HG03066 (cell line): Measurements from ENCODE around the gene TNFRSF17.
A peak's percentile ranks its signal among the peaks of the same experiment; 100 is the strongest.
"Not testable (repeated sequence)": the region's sequence is repeated elsewhere in the genome, so short reads cannot be mapped to it uniquely, and the experiment has no call there.

Source experiments
- ATAC-seq: cut with Tn5 transposase; IDR thresholded peaks from one replicate; pipeline ENCODE4 v1.9.1; 2021; ENCODE audit warnings: low read depth; ENCODE audit not compliant: unreplicated experiment

TNFRSF17 gene

GRCh38 chr16:11964761-11965551, at the start of gene TNFRSF17:
Gene TNFRSF17 (plus strand): TSS chr16:11965210. CDS start chr16:11965325, 115 bp downstream.
- ATAC-seq = peak; percentile 65

- ATAC-seq = peak; percentile 75
Measured at GRCh38 chr16:11915644-11916523, 49.1 kb upstream of the TNFRSF17 start, which contains the start of gene GSPT1. Gene GSPT1 (minus strand): TSS chr16:11915956. CDS start chr16:11915720, 236 bp downstream.

- ATAC-seq = no peak
Measured at GRCh38 chr16:11916524-11917285, 48.3 kb upstream of the TNFRSF17 start.

- not testable (repeated sequence) for ATAC-seq
Measured at GRCh38 chr16:11924046-11924445, 41.0 kb upstream of the TNFRSF17 start.

GRCh38 chr16:11927350-11927749, 37.7 kb upstream of the TNFRSF17 start:
- ATAC-seq = not testable (repeated sequence)

GRCh38 chr16:11941945-11942344, 23.1 kb upstream of the TNFRSF17 start, which contains the start of gene NPIPB2:
Gene NPIPB2 (minus strand): TSS chr16:11942045. CDS start chr16:11942045, 0 bp downstream.
- not testable (repeated sequence) for ATAC-seq

GRCh38 chr16:11946433-11946832, 18.6 kb upstream of the TNFRSF17 start:
- no peak for ATAC-seq

- ATAC-seq = no peak
Measured at GRCh38 chr16:11948819-11949218, 16.2 kb upstream of the TNFRSF17 start.

GRCh38 chr16:11949527-11949926, 15.5 kb upstream of the TNFRSF17 start:
- no peak for ATAC-seq

- ATAC-seq = no peak
Measured at GRCh38 chr16:11950388-11950787, 14.6 kb upstream of the TNFRSF17 start.

- not testable (repeated sequence) for ATAC-seq
Measured at GRCh38 chr16:11953576-11953975, 11.4 kb upstream of the TNFRSF17 start.

GRCh38 chr16:11955713-11956123, 9.3 kb upstream of the TNFRSF17 start:
- ATAC-seq = no peak

- no peak for ATAC-seq
Measured at GRCh38 chr16:11956558-11956957, 8.5 kb upstream of the TNFRSF17 start.

GRCh38 chr16:11957591-11958395, 7.2 kb upstream of the TNFRSF17 start:
- no peak for ATAC-seq

GRCh38 chr16:11962457-11962856, 2.6 kb upstream of the TNFRSF17 start:
- ATAC-seq = not testable (repeated sequence)

GRCh38 chr16:11962978-11963377, 2.0 kb upstream of the TNFRSF17 start:
- ATAC-seq = not testable (repeated sequence)

- ATAC-seq = no peak
Measured at GRCh38 chr16:11963706-11964105, 1.3 kb upstream of the TNFRSF17 start.

GRCh38 chr16:11966173-11966572, 1.2 kb downstream of the TNFRSF17 start:
- ATAC-seq = no peak

GRCh38 chr16:11967195-11967911, 2.3 kb downstream of the TNFRSF17 start:
- ATAC-seq = no peak
